H9 (cell line): ENCODE measurements around the gene ABCC2. TPM values are rescaled to one million over a fixed set of nuclear protein-coding genes. Genes with fewer than 3 reads are reported as not detected.

Experiments
- DNase-seq: peaks from one replicate; pipeline ENCODE4 v3.0.0-alpha.2; 2017
- H2AFZ ChIP-seq: one replicate; pipeline ENCODE4 v1.6.1; 2013; ENCODE audit warnings: mild to moderate bottlenecking, low read length, control low read depth, moderate library complexity
- H2AK5ac ChIP-seq: 2 replicates; pipeline ENCODE4 v1.6.1; 2013; ENCODE audit warnings: low read length, control low read depth, mixed read lengths; ENCODE audit not compliant: insufficient read length
- H2BK120ac ChIP-seq: one replicate; pipeline ENCODE4 v1.6.1; 2013; ENCODE audit warnings: low read depth, mild to moderate bottlenecking, low read length, control low read depth, inconsistent platforms; ENCODE audit not compliant: poor library complexity, severe bottlenecking
- H2BK12ac ChIP-seq: 2 replicates; pipeline ENCODE4 v1.6.1; 2013; ENCODE audit warnings: low read length, control low read depth, mixed read lengths, low read depth; ENCODE audit not compliant: insufficient read length
- H2BK15ac ChIP-seq: 2 replicates; pipeline ENCODE4 v1.6.1; 2013; ENCODE audit warnings: low read depth, low read length, control low read depth
- H2BK20ac ChIP-seq: one replicate; pipeline ENCODE4 v1.6.1; 2013; ENCODE audit warnings: low read depth, mild to moderate bottlenecking, low read length, control low read depth, inconsistent platforms; ENCODE audit not compliant: poor library complexity, severe bottlenecking
- H2BK5ac ChIP-seq: 2 replicates; pipeline ENCODE4 v1.6.1; 2013; ENCODE audit warnings: low read length, control low read depth, mixed read lengths; ENCODE audit not compliant: insufficient read length
- H3K14ac ChIP-seq: 2 replicates; pipeline ENCODE4 v1.6.1; 2013; ENCODE audit warnings: low read length, control low read depth; ENCODE audit not compliant: insufficient read depth
- H3K18ac ChIP-seq: 2 replicates; pipeline ENCODE4 v1.6.1; 2013; ENCODE audit warnings: low read depth, mild to moderate bottlenecking, mixed read lengths, low read length, control low read depth; ENCODE audit not compliant: insufficient read length
- H3K23ac ChIP-seq: 2 replicates; pipeline ENCODE4 v1.6.1; 2013; ENCODE audit warnings: low read length, control low read depth, mixed read lengths, low read depth; ENCODE audit not compliant: insufficient read length
- H3K23me2 ChIP-seq: 2 replicates; pipeline ENCODE4 v1.6.1; 2013; ENCODE audit warnings: low read depth, mild to moderate bottlenecking, mixed read lengths, low read length, control low read depth; ENCODE audit not compliant: insufficient read length, poor library complexity, severe bottlenecking
- H3K27ac ChIP-seq: 2 replicates; pipeline ENCODE4 v1.5.1; 2013; ENCODE audit warnings: low read length, control low read depth, mixed read lengths, low read depth; ENCODE audit not compliant: insufficient read length
- H3K27me3 ChIP-seq: 2 replicates; pipeline ENCODE4 v1.6.1; 2013; ENCODE audit warnings: low read length, control low read depth, inconsistent platforms; ENCODE audit not compliant: insufficient read depth
- H3K4ac ChIP-seq: 2 replicates; pipeline ENCODE4 v1.6.1; 2013; ENCODE audit warnings: low read depth, mild to moderate bottlenecking, control low read depth, inconsistent platforms, low read length, moderate library complexity
- H3K4me1 ChIP-seq: 2 replicates; pipeline ENCODE4 v1.6.1; 2013; ENCODE audit warnings: low read length, control low read depth, inconsistent platforms; ENCODE audit not compliant: insufficient read depth
- H3K4me2 ChIP-seq: 2 replicates; pipeline ENCODE4 v1.6.1; 2013; ENCODE audit warnings: low read length, control low read depth, mixed read lengths; ENCODE audit not compliant: insufficient read length, insufficient read depth
- H3K56ac ChIP-seq: 2 replicates; pipeline ENCODE4 v1.6.1; 2013; ENCODE audit warnings: low read depth, mild to moderate bottlenecking, mixed read lengths, low read length, control low read depth; ENCODE audit not compliant: insufficient read length
- H3K79me1 ChIP-seq: 2 replicates; pipeline ENCODE4 v1.6.1; 2013; ENCODE audit warnings: low read depth, mild to moderate bottlenecking, moderate library complexity, low read length, control low read depth, inconsistent platforms; ENCODE audit not compliant: insufficient read depth, poor library complexity, severe bottlenecking
- H3K79me2 ChIP-seq: 2 replicates; pipeline ENCODE4 v1.6.1; 2013; ENCODE audit warnings: low read length, control low read depth, inconsistent platforms; ENCODE audit not compliant: insufficient read depth
- H3K9ac ChIP-seq: 2 replicates; pipeline ENCODE4 v1.6.1; 2013; ENCODE audit warnings: low read length, control low read depth, mixed read lengths; ENCODE audit not compliant: insufficient read length; ENCODE audit errors: extremely low read depth
- H3K9me3 ChIP-seq: one replicate; pipeline ENCODE4 v1.6.1; 2013; ENCODE audit warnings: low read depth, low read length, inconsistent platforms; ENCODE audit not compliant: control insufficient read depth
- H3T11ph ChIP-seq: one replicate; pipeline ENCODE4 v1.6.1; 2013; ENCODE audit warnings: mild to moderate bottlenecking, low read length, control low read depth, inconsistent platforms
- H4K20me1 ChIP-seq: one replicate; pipeline ENCODE4 v1.6.1; 2013; ENCODE audit not compliant: control insufficient read depth, insufficient read length, insufficient read depth
- H4K5ac ChIP-seq: 2 replicates; pipeline ENCODE4 v1.6.1; 2013; ENCODE audit warnings: low read depth, mild to moderate bottlenecking, mixed read lengths, low read length, control low read depth; ENCODE audit not compliant: insufficient read length
- H4K8ac ChIP-seq: replicated peaks from 2 replicates; pipeline ENCODE4 v1.6.1; 2013; ENCODE audit warnings: low read length, control low read depth, mixed read lengths, low read depth; ENCODE audit not compliant: insufficient read length
- H4K91ac ChIP-seq: 2 replicates; pipeline ENCODE4 v1.6.1; 2013; ENCODE audit warnings: low read depth, mild to moderate bottlenecking, moderate library complexity, mixed read lengths, low read length, control low read depth; ENCODE audit not compliant: insufficient read length
- H3K27ac Mint-ChIP-seq, 3 experiments: 2 replicates in 2 of 3; 3 replicates in 1 of 3; pipeline ENCODE4 v1.8.0; 2020 to 2021; ENCODE audit warnings: mixed read lengths in 3 of 3, mild to moderate bottlenecking in 1 of 3, moderate library complexity in 1 of 3
- H3K27me3 Mint-ChIP-seq: 2 replicates; pipeline ENCODE4 v1.8.0; 2021; ENCODE audit warnings: low read depth, mild to moderate bottlenecking, moderate library complexity, mixed read lengths
- H3K36me3 Mint-ChIP-seq, 3 experiments: 2 replicates in 2 of 3; 3 replicates in 1 of 3; pipeline ENCODE4 v1.8.0; 2020 to 2021; ENCODE audit warnings: low read depth in 3 of 3, mixed read lengths in 3 of 3; ENCODE audit not compliant: insufficient read depth in 1 of 3
- H3K4me1 Mint-ChIP-seq, 2 experiments: 2 replicates each; pipeline ENCODE4 v1.8.0; 2020; ENCODE audit warnings: mixed read lengths in 2 of 2
- H3K4me3 Mint-ChIP-seq, 2 experiments: 2 replicates in 1 of 2; 3 replicates in 1 of 2; pipeline ENCODE4 v1.8.0; 2020 to 2021; ENCODE audit warnings: mild to moderate bottlenecking in 2 of 2, mixed read lengths in 2 of 2, moderate library complexity in 1 of 2
- H3K9me3 Mint-ChIP-seq, 2 experiments: 2 replicates in 1 of 2; 3 replicates in 1 of 2; pipeline ENCODE4 v1.8.0; 2020; ENCODE audit warnings: mild to moderate bottlenecking in 2 of 2, mixed read lengths in 2 of 2, moderate library complexity in 1 of 2
- WGBS: extraction: QIAGEN DNeasy Blood & Tissue Kit; methylation state at CpG from one replicate; pipeline ENCODE4 v1.1.7; 2013; ENCODE audit warnings: missing lambda C conversion rate, low lambda C conversion rate, mixed read lengths; ENCODE audit not compliant: insufficient read length; ENCODE audit errors: extremely low coverage; 5-methylcytosine and 5-hydroxymethylcytosine counted together
- total RNA-seq: library from RNA; stranded (reverse); gene quantifications from 2 replicates; pipeline ENCODE4 v1.2.1, GENCODE V29; 2021
- TF ChIP-seq, protein P1 (sequence below): fragments of 200-600 bp; sonication (generic); conservative IDR thresholded peaks from 3 replicates; pipeline ENCODE4 v1.8.0; 2021; ENCODE audit warnings: antibody characterized with exemption, mild to moderate bottlenecking

ABCC2 gene
- total RNA-seq, 1 experiment from 2014 or later: 0.68 TPM

GRCh38 chr10:99769706-99770105 is 12.7 kb upstream of the ABCC2 start:
- Mint-ChIP-seq H3K27ac (no peak overlapping the region), H3K4me1 (no peaks in the 10 kb centered on the region), H3K27me3 (no peaks in the 10 kb centered on the region), H3K4me3 (no peak overlapping the region), H3K9me3 (no peaks in the 10 kb centered on the region), H3K36me3 (no peaks in the 10 kb centered on the region)
- no peak overlapping the region for H2AFZ ChIP-seq
- H3K4me2 ChIP-seq: no peak overlapping the region
- H4K20me1 ChIP-seq: no peaks in the 10 kb centered on the region
- no peak overlapping the region for H4K91ac ChIP-seq
- no peaks in the 10 kb centered on the region for H3K79me2 ChIP-seq
- DNase-seq: no peak
- no peak overlapping the region for H2BK120ac ChIP-seq
- H3K9me3 ChIP-seq: no peaks in the 10 kb centered on the region
- no peaks in the 10 kb centered on the region for H3K23me2 ChIP-seq
- H3K27me3 ChIP-seq: no peaks in the 10 kb centered on the region
- TF ChIP-seq, protein P1, sequence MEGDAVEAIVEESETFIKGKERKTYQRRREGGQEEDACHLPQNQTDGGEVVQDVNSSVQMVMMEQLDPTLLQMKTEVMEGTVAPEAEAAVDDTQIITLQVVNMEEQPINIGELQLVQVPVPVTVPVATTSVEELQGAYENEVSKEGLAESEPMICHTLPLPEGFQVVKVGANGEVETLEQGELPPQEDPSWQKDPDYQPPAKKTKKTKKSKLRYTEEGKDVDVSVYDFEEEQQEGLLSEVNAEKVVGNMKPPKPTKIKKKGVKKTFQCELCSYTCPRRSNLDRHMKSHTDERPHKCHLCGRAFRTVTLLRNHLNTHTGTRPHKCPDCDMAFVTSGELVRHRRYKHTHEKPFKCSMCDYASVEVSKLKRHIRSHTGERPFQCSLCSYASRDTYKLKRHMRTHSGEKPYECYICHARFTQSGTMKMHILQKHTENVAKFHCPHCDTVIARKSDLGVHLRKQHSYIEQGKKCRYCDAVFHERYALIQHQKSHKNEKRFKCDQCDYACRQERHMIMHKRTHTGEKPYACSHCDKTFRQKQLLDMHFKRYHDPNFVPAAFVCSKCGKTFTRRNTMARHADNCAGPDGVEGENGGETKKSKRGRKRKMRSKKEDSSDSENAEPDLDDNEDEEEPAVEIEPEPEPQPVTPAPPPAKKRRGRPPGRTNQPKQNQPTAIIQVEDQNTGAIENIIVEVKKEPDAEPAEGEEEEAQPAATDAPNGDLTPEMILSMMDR: no peak
- H2BK5ac ChIP-seq: no peak overlapping the region
- H2BK15ac ChIP-seq: no peak overlapping the region
- no peak overlapping the region for H3K4ac ChIP-seq
- H3K4me1 ChIP-seq: no peaks in the 10 kb centered on the region
- H4K5ac ChIP-seq: no peak overlapping the region
- H2AK5ac ChIP-seq: no peak overlapping the region
- no peak overlapping the region for H3T11ph ChIP-seq
- H3K18ac ChIP-seq: no peak overlapping the region
- no peak overlapping the region for H2BK20ac ChIP-seq
- no peaks in the 10 kb centered on the region for H3K79me1 ChIP-seq
- no peak overlapping the region for H4K8ac ChIP-seq
- H3K14ac ChIP-seq: no peak overlapping the region
- H3K27ac ChIP-seq: no peak overlapping the region
- no peak overlapping the region for H2BK12ac ChIP-seq
- H3K56ac ChIP-seq: no peak overlapping the region
- no CpG with 5 or more reads among the region's 5 CpGs for WGBS
- no peak overlapping the region for H3K9ac ChIP-seq
- H3K23ac ChIP-seq: no peak overlapping the region
